Epidermal melanocyte (primary cell): Measurements from ENCODE around the gene RFT1.

Source experiments
- DNase-seq: peaks from one replicate; pipeline ENCODE4 v3.0.0; 2011; ENCODE audit warnings: low spot score; ENCODE audit not compliant: insufficient read length

The RFT1 gene

DNA sequence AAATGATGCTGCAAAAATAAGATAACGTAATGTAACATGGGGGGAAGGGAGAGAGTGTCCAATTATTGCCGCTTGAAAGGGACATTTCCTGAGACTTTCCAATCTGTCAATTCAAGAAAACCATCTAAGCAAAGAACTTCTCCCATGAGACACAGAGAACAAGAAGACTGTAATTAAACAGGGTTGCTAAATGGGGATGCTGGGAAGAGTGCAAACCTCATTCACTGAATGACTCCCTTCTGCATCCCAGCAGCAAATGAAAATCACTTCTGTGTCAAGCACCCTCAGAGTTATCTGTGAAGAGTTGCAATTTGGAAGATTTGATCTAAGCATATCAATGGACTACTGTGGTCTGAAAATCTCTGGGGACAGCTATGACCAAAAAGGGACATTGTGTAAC lies 3.6 kb downstream of the RFT1 start:
- no peak for DNase-seq

DNA sequence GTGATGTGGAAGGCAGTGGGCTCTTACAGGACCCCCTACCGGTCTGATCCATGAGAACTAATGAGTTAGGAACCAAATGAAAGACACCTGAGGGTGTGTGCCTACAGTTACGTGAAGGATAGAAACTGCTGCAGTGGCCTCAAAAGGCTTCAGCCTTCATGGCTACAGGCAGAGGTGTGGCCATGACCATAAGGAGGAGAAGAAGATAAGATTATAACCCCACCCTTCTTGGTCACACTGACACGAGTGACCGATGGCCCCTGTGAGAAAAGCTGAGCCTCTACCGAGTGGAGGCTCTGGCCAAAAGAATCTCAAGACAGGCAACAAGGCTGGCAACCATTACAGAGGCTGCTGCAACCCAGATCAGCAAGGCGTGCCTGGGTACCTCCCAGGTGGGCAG lies 6.3 kb downstream of the RFT1 start:
- DNase-seq = no peak

DNA sequence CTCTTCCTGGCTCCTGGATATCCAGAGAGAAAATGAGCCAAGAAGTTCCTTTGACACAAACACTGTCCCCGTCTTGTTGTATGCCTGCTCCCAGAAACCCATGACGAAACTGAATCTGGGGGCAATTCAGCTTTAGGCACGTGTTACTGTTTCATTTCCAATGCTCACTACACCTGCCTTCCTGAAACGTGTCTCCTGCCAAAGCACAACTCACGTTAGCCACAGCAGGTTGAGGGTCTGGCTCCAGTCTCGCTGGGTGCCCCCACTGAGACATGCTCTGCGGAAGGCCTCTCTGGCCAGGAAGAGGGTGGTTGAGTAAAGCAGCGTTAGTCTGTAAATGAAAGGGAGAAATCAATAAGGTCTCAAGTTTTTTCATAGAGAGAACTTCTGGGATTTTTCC lies 6.7 kb downstream of the RFT1 start:
- DNase-seq = no peak

DNA sequence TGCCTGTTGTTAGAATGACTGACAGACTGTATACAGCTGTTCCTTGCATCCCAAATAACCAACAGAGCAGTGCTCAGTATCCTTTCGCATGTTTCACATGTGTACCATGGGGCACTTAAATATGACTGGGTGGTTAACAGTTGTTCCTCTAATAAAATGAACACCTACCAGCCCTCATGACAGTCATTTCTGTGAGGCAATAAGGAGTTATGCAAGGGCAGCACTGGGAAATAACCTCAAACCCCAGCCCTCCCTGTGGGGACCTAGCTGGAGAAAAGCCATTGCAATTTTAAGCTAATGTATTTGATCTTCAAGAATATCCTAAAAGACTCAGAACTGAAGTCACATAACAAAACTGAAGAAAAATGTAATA lies 7.3 kb downstream of the RFT1 start:
- DNase-seq = no peak

DNA sequence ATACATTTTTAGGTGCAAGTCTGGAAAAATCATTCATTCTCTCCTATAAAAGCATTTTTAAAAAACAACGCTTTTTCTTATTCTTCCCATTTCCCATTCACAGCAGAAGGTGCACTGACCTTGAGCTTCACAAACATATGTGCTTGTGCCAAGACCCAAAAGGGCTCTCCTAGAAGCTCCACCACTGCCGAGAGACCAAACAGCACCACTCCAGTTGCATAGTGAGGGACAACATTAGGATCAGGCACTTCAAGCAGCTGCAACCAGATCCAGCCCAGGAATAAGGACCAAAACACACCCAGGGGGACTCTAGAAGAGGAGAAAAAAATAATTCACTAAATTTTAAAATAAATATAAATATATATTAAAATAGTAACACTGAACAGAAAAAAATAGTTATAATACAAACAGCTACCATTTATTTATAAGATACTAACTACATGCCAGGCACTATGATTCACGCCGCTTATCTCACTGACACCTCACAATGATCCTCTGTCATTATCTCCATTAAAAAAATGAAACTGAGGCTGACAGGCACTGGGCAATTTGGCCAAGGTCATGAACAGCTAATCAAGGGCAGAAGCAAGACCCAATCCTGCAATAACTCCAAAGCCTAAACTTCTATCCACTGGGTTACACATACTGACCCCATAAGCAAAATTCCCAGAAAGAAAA lies 7.8 kb downstream of the RFT1 start:
- DNase-seq = no peak

DNA sequence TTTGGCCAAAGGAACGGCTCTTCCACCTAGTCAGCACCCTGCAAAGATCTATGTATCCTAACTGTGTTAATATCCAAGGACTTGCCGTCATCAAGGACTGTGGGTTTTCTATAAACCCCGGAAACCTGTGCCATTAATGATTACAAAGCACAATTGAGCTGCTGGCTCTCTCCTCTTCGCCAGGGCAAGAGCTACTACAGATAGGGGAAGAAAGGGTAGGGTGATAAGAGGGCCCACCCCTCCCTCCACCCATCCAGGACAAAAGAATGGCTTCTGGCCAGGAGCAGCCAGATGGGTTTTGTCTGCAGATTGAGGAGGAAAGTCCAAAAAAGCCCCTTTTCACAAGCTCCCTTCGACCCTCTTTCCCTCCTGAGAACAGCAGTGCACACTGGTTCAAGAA lies 9.9 kb downstream of the RFT1 start:
- DNase-seq = no peak

DNA sequence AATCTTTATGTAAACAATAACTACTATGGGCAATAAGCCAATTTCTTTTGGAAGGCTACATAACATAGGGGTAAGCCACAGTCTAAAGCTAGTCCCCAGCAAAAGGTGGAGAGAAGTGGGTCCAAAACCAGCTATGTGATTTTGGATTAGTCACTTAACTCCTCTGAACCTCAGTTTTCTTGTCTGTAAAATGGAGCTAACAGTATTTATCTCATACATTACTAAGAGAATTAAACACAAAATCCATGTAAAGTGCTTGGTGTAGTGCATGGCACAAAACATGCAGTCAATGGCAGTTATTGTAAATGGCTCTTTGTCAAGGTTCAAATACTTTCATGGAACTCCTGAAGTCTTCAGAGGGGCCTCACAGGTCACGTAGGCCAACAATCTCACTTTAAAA lies 13.3 kb downstream of the RFT1 start:
- no peak for DNase-seq

DNA sequence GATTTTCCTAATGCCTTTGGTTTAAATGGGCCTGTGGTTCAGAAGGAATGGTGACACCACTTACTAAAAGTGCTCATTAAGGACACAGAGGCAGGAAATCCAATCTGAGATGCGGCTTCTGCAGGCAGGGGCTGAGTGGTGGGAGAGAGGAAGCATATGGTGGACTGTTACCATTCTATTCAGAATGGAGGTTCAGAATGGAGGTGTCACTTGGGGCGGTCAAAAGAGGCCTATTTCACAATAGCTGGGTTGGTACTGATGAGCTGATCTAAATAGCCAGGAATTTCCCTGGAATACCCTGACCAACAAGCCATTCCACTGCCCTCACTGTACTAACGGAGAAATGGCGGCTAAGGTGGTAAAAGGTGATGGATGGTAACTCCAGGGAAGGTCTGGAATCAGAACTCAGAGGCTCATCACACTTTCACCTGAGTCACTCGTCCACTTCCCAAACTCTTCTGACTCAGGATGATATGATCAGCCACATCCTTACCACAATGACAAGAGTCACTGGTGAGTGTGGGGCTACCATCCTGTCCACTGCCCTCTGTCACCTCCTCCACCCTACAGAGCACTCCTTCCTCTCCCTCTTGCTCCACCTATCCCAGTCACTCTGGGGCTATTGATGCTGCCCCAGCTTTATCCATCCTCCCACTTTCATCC lies 15.7 kb downstream of the RFT1 start:
- DNase-seq = no peak

DNA sequence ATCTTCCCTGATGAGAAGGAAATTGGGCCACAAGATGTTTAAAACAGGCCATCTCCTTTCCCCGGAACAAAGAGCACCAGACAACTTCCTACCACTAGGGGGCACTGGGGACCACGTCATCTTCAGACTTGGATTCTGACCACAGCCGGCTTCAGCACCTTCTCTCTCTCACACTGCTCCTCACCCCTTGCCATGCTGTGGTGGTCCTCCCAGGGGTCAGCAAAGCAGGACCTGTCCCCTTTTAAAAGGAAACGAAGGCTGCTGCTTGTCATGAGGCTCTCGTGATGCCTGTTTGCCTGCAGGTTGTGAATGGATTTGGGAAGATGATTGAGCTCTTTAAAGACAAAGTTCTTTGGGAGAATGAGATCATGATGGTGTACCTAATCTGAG lies 16.2 kb downstream of the RFT1 start:
- DNase-seq = peak; percentile 81

DNA sequence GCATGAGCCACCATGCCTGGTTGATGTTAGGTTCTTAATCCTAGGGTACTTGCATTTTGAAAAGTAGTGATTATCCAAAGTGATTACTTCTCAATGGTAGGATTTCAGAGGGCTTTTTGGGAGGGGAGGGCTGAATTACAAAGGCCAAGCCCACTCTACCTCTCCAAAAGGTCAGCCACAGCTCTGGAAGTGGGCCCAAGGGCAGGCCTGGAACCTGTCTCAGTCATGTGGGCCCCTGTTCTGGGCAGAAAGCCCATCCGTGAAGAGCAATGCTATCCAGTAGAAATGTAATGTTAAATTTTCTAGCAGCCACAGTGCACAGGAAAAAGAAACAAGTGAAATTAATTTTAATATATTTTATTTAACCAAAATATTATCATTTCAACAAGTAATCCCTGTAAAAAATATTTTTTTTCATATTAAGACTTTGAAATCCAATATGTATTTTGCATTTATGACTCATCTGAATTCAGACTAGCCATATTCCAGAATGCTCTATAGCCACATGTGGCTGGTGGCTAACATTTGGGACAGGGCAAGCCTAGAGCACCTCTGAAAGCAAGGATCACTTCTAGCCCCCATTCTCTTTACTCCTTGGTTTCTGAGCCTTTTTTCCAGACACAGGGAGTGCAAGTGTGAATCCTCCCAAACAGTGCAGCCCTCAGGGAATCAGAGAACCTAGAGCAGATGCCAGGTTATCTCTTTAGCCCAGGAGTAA lies 16.8 kb downstream of the RFT1 start:
- DNase-seq = no peak

DNA sequence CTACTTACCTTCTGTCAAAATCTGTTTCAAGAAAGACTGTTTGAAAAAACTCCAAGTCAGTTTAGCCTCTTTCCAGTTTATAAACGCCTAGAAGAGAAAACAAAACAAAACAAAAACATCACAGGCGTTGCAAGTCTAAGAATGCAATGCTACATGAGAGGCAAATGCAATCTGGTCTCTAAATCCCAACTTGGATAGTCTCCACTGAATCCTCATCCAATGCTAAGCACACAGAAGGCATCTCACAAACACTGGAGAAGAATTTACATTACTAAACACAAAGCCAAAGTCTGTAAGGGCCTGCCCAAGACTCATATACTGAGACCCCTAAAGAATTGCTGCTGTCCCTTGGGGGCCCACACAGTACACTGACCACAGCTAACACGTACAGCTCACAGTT lies 18.4 kb downstream of the RFT1 start:
- DNase-seq = no peak

DNA sequence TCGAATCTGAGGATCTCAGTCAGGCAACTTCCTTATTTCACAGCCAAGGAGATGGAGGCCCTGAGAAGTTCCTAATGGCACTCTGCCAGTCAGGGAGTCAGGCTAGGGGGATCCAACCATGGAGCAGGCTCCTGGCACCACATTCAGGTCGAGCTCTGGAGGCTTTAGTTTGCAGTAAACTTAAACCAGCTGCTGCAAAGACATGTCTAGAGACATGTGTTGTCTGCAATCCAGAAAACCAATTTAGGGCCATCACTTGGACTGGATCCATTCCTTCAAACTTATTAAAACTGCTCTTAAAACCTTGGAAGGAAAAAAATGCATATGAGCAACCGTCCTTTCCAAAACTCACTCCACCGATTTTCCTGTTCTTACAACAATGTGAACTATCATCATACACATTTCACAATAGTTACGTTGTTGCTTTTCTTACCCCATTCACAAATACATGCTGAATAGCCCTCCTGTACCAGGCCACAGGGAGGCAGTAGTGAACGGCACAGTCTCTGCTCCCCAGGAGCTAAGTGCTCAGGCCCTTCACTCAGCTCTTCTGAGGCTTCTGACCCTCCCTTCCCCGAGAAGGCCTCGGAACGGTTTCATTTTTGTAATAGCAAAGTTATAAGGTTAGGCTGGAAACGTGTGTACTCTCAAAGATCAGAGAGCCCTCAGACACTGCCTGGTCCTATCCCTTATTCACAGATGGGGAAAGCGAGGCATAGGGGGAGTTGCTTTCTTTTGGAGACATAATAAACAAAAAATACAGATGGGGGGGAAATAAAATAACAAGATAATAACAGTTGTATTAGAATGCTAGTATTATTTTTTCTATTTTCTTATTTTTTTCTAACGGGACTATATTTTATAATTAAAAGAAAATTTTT lies 20.1 kb downstream of the RFT1 start:
- DNase-seq = peak; percentile 34

DNA sequence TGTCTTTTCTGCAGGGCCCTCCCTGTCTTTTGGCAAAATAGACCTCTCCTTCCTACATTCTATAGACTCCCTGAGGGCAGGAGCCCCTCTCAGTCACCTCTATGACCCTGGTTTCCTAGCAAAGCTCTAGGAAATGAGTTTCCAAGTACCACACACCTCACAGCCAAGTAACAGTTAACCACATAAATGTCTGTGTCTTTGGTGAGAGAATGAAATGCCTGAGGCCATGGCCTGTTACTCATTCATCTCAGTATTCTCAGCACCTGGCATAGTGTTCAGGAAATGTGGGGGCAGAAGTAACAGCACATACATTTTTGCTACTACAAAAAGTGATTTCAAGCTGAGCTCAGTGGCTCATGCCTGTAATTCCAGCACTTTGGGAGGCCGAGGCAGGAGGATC lies 21.0 kb downstream of the RFT1 start:
- DNase-seq = no peak

DNA sequence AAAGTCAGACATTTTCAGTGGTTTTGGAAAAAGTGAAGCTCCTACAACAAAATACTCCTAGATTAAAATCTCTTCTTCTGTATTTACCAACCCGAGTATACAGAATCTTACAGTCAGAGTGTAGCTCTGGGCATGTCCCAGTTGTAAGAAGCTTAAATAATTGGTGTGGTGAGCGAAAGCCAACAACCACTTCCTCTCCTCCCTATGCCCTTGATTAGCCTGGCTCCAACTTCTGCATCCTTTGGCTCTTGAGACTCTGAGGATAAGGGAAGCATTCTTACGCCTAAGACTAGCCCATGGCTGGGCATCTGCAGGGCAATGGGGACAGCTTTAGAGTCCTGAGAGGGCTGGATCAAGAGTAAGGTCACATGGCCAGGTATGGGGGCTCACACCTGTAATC lies 25.5 kb downstream of the RFT1 start:
- no peak for DNase-seq

DNA sequence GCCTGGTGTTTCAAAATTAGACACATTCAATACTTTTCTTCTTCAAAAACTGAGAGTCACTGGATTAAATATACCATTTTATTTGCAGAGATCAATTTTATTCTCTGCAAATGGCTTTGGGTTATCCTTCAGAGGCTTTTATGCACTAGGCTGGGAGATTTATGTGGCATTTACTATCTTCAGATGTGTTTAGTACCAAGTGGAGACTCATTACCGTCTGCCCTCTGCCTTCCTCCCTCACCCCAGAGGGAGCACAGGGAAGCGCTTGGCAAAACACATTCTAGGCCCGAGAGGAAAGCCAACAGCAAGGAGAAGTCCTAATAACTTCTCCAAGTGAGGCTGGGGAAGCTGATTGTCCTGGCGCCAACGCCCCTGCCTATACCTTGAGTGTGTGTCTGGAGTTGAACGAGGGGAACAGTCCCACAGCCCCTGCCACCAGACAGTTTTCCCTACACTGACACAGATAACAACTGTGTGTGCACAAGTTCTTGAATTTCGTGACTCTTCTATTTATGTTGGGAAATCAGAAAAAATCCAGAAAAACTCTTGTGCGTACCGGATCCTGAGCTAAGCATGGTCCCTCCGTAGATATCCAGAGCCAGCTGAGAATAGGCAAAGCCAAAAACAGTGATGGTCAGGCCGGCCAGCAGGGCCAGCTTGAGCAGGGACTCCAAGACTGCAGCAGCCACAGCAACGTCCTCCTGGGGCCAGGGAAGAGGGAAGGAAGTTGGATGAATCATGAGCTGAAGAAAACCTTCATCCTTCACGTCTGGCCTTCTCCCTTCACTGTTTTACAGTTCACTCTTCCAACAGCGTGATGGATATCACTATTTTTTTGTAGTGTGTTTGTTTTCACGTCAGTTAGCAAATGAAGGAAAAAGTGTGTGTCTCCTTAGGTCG lies 26.6 kb downstream of the RFT1 start:
- DNase-seq = no peak

DNA sequence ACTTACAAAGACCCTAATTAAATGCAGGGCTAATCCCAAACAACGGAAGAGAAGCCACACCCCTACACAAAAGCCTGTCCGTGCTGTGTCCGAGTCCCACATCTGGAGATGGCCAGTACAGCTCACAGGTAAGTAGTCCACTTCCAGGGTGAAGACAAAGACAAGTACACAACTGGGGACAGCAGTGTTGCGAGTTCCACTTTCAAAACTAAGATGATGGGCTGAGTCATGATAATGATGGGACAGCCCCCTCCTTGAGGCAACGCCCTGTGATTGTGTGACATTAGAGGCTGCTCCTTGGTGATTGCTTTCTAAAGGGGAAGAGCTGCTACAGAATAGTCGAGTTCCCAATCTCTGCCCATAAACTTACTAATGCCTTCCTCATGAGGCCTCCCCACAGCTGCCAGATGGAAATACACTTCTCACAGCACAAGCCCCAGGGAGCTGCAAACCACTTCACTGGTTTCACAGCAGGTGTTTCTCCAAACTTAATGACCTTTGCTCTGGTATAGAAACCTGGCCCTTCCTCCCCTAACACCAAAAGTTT lies 27.6 kb downstream of the RFT1 start:
- DNase-seq = no peak

DNA sequence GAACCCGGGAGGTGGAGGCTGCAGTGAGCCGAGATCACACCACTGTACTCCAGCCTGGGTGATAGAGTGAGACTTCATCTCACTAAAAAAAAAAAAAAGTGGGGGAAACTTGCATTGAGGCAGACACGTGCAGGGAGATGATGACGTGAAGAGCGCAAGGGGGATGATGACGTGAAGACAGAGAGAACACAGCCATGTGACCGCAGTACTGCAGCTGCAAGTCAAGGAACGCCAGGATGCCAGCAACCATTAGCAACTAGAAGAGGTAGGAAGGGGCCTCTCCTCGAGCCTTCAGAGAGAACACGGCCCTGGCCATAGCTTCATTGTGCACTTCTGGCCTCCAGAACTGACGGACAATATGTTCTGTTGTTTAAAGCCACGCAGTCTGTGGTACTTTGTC lies 28.3 kb downstream of the RFT1 start:
- DNase-seq = no peak

DNA sequence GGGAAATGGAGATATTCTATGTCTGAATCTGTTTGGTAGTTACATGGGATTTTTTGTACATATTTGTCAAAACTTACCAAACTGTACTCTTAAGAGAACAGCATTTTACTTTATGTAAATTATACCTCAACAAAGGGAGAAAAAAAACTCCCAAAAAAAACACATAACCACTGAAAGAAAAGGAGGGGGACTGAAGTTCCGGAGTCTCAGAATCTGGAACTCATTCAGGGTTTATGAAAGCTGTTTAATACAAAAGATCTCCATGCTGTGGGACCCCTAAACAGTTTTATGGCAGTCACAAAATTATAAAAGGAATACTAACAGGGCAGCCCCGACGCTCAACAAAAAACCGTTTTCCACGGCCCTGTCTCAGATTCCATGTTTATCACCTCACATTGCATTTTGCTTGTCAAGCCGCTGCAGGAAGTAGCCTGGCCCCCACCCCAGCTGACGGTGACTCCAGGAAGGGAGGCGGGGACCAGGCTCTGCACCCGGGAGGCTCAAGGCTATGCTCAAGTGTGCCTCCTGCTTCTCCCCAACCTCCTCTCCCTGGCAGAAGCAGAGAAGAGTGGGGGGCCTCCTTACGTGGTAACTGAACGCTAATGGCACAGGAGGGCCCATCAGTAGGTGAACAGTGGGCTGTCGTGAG lies 29.3 kb downstream of the RFT1 start:
- DNase-seq = no peak

DNA sequence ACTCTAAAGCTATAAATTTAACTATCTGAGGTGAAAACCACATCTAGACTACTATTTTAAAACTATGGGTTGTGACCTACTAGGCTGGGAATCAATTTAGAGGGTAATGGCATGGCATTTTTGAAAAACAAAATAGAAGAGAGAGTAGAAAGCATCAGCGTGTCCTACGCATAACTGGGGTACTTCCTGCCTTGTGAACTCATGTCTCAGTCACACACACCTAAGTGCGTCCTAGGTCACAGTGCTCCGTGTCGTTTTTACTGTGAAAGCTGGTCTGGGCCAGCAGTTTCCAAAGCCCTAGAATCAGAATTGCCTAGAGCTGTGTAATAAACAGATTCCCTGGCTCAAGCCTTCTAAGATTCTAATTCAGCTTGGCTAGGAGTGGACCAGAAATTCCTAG lies 32.3 kb downstream of the RFT1 start:
- no peak for DNase-seq

DNA sequence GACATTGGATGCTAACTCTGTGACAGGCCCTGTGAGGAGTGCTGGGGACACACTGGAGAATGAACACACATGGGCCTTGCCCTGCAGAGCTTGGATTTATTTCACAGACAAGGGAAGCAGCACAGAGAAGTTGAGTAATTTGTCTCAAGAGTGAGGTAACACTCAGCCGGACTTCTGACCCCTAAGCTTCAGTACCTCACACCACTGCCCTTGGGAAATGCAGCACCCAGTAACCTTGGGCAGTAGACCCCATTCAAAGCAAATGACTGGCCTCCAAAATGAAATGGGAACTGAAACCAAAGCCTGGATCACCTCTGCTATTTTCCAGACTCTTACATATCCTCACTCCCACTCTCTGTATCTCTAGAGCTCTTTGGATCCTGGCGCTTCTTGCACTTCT lies 37.3 kb downstream of the RFT1 start:
- no peak for DNase-seq
